ENCODE measurements around the gene MANSC1. TPM values are rescaled to one million over a fixed set of nuclear protein-coding genes. Genes with fewer than 3 reads are reported as not detected.

Gene MANSC1
- 4.2 and 4.3 TPM in 2 replicates for polyA plus RNA-seq (2013)

DNA sequence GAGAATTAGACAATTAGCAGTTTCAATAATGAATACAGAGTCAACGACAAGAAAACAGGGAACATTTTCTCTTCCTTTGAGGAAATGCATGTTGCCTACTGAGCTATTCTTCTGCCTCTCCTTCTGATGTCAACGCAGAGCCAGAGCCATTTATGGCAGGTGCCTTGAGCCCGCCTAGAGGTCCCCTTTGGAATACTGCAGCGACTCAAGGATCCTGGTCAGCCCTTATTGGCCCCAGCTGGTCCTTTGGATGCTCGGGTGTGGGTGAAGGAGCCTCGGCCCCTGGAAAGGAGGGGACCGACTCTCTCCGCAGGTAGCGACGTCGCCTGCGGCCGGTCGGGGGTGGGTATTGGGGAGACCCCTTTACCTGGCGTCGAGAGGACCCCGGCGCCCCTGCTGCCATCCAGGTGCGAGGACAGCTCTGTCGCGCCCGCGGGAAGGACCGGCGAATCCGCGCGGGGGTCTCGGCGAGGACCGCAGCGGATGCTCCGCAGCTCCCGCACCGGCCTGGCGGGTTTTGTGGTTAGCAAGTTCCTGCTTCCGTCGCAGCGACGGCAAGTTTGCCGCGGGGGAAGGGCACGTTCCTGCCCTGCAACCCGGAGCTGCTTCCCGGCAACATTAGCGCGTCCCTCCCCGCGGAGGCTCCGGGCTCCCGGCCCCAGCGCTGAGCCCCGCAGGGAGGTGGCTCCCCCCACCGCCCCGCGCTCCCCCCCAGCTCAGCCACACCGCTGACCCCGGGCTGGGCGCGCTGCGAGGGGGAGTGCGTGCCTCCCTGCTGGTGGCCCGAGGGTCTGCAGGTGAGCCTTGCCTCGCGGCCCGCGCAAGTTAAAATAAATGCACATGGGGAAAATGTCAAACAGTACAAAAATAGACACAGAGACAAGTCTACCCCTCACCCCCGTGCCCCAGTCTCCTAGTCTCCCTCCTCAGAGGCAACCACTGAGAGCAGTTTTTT lies at the start of gene MANSC1:
TSS of gene MANSC1 (minus strand) at position 532 of the 955 bp plus-strand sequence. CDS start 6,928 bp downstream, outside the sequence.
- peak within 1 kb of the TSS; percentile 82 for H3K4me3 ChIP-seq (ENCODE audit: low read depth, low read length)
- H3K27me3 ChIP-seq (ENCODE audit: insufficient read depth, low read length) = no peaks in the 10 kb centered on the region
- peak within 1 kb of the TSS; percentile 71 for H4K8ac ChIP-seq (ENCODE audit: low read depth, low read length)
- H3K9me3 ChIP-seq (ENCODE audit: insufficient read depth, low read depth, low read length) = peaks cover 2% of the 10 kb centered on the region
- no peaks in the 10 kb centered on the region for H3K79me2 ChIP-seq (ENCODE audit: control insufficient read depth, insufficient read depth, low read length, poor library complexity)
- H2AFZ ChIP-seq (ENCODE audit: insufficient read depth, low read length, poor library complexity) = peak within 1 kb of the TSS; percentile 27
- peak; percentile 17 to 63 for DNase-seq
- WGBS (ENCODE audit: extremely low coverage, insufficient coverage, insufficient read length) = no CpG with 5 or more reads among the region's 68 CpGs
- no peak within 1 kb of the TSS for H2BK5ac ChIP-seq (ENCODE audit: low read depth, low read length, poor library complexity)
- H2AK5ac ChIP-seq (ENCODE audit: low read length) = no peak within 1 kb of the TSS
- peak within 1 kb of the TSS; percentile 72 for H3K9ac ChIP-seq (ENCODE audit: low read length)
- peak within 1 kb of the TSS; percentile 28 for H3K18ac ChIP-seq (ENCODE audit: low read length)
- no peak within 1 kb of the TSS for H3K27ac ChIP-seq (ENCODE audit: low read depth, low read length)
- H4K12ac ChIP-seq (ENCODE audit: low read depth, low read length) = peak within 1 kb of the TSS; percentile 52
- H4K91ac ChIP-seq (ENCODE audit: low read depth, low read length) = peak within 1 kb of the TSS; percentile 52
- H3K36me3 ChIP-seq (ENCODE audit: control insufficient read depth in 1 of 2, insufficient read depth in 2 of 2, low read length in 2 of 2) = no peaks in the 10 kb centered on the region
- H3K4me2 ChIP-seq (ENCODE audit: low read length) = peak within 1 kb of the TSS; percentile 96
- H3K4ac ChIP-seq (ENCODE audit: low read depth, low read length) = no peak within 1 kb of the TSS
- H3K4me1 ChIP-seq (ENCODE audit: control insufficient read depth in 1 of 2, insufficient read depth in 2 of 2, low read length in 2 of 2) = no peaks in the 10 kb centered on the region
- H2BK12ac ChIP-seq (ENCODE audit: low read length) = no peak within 1 kb of the TSS
- H3K14ac ChIP-seq (ENCODE audit: low read length) = peak within 1 kb of the TSS; percentile 59
- H3K23ac ChIP-seq (ENCODE audit: low read length) = no peak within 1 kb of the TSS
- peaks cover 7% of the 10 kb centered on the region for H3K79me1 ChIP-seq (ENCODE audit: low read length)
- H2BK120ac ChIP-seq (ENCODE audit: insufficient read depth, low read length, poor library complexity) = peak within 1 kb of the TSS; percentile 37

DNA sequence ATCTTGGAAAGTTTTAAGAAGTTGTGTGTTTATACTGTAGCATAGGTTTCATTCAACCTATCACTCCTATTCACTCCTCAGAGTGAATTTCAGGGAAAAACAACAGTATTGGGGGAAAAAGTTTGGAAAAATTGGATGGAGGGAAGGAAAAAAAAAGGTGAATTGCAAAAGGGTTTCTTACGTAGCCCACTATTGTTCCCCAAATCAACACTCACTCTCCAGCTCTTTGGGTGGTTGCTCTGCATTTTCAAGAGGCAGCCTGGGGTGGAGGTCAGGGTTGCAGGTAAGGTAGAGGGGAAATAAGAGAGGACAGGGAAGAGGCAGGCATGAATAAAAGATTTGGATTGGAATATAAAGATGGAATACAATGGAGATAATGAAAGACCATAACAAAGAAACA lies 49.1 kb upstream of the MANSC1 start:
- no peaks in the 10 kb centered on the region for H3K79me1 ChIP-seq (ENCODE audit: low read length)
- H3K79me2 ChIP-seq (ENCODE audit: control insufficient read depth, insufficient read depth, low read length, poor library complexity) = no peaks in the 10 kb centered on the region
- H3K9ac ChIP-seq (ENCODE audit: low read length) = no peak overlapping the region

DNA sequence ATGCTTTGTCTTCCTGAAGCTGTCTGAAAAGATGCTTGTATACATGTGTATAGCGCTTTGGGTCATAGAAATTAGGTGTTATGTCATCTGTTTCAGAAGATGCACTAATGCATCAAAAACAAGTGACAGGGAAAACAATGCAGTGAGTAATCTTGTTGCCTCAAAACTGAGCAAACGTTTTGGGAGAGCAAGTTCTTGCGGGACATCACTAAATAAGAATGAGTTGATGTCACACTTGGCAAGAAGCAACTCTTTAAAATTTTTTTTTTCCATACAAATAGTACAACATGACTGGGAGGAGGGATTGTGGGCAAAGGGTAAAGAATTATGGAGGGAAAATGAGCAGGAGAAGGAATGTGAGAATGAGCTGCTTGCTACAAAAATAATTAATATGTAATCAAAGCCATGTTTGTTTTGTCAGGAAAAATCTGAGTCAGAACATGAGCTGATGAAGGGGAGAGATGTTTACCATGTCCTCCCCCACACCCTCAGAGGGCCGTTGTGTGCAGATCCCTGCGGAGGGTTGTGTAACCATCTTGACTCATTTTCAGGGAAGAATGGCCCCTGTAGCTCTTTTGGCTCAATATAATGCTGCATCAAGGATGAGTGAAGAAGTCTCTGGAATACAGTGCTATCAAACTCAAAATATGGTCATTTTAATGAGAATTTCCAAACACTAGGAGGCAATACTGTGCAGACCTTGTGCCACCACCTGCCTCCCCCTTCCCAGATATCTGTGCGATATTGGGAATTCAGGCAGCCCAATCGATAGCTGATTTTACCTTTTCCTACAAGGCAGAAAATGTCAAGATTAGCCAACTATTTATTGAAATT lies 48.2 kb upstream of the MANSC1 start:
- no peak overlapping the region for H4K12ac ChIP-seq (ENCODE audit: low read depth, low read length)
- H2BK12ac ChIP-seq (ENCODE audit: low read length) = no peak overlapping the region
- no peaks in the 10 kb centered on the region for H3K79me2 ChIP-seq (ENCODE audit: control insufficient read depth, insufficient read depth, low read length, poor library complexity)
- H3K9ac ChIP-seq (ENCODE audit: low read length) = no peak overlapping the region
- no peak overlapping the region for H2AFZ ChIP-seq (ENCODE audit: insufficient read depth, low read length, poor library complexity)
- H3K18ac ChIP-seq (ENCODE audit: low read length) = no peak overlapping the region
- H3K79me1 ChIP-seq (ENCODE audit: low read length) = no peaks in the 10 kb centered on the region
- H2BK5ac ChIP-seq (ENCODE audit: low read depth, low read length, poor library complexity) = no peak overlapping the region
- no peak overlapping the region for H3K23ac ChIP-seq (ENCODE audit: low read length)
- no peaks in the 10 kb centered on the region for H3K4me1 ChIP-seq (ENCODE audit: control insufficient read depth in 1 of 2, insufficient read depth in 2 of 2, low read length in 2 of 2)
- no peak overlapping the region for H2AK5ac ChIP-seq (ENCODE audit: low read length)
- no peak overlapping the region for H3K4me2 ChIP-seq (ENCODE audit: low read length)
- no peaks in the 10 kb centered on the region for H3K36me3 ChIP-seq (ENCODE audit: control insufficient read depth in 1 of 2, insufficient read depth in 2 of 2, low read length in 2 of 2)
- no peak overlapping the region for H3K27ac ChIP-seq (ENCODE audit: low read depth, low read length)
- no peak overlapping the region for H3K4me3 ChIP-seq (ENCODE audit: low read depth, low read length)
- no peak overlapping the region for H4K91ac ChIP-seq (ENCODE audit: low read depth, low read length)
- no peak overlapping the region for H4K8ac ChIP-seq (ENCODE audit: low read depth, low read length)
- no CpG with 5 or more reads among the region's 7 CpGs for WGBS (ENCODE audit: extremely low coverage, insufficient coverage, insufficient read length)
- H2BK120ac ChIP-seq (ENCODE audit: insufficient read depth, low read length, poor library complexity) = no peak overlapping the region
- no peaks in the 10 kb centered on the region for H3K9me3 ChIP-seq (ENCODE audit: insufficient read depth, low read depth, low read length)
- H3K4ac ChIP-seq (ENCODE audit: low read depth, low read length) = no peak overlapping the region
- H3K27me3 ChIP-seq (ENCODE audit: insufficient read depth, low read length) = no peaks in the 10 kb centered on the region
- DNase-seq = peak; percentile 66 to 91
- no peak overlapping the region for H3K14ac ChIP-seq (ENCODE audit: low read length)

More for the DNA sequence above, 49.1 kb upstream of the MANSC1 start:
- Histone ChIP-seq H2AFZ (ENCODE audit: insufficient read depth, low read length, poor library complexity) (no peak overlapping the region), H3K9me3 (ENCODE audit: insufficient read depth, low read depth, low read length) (no peaks in the 10 kb centered on the region), H2BK120ac (ENCODE audit: insufficient read depth, low read length, poor library complexity) (no peak overlapping the region), H2BK12ac (ENCODE audit: low read length) (no peak overlapping the region), H4K91ac (ENCODE audit: low read depth, low read length) (no peak overlapping the region), H3K27ac (ENCODE audit: low read depth, low read length) (no peak overlapping the region), H3K14ac (ENCODE audit: low read length) (no peak overlapping the region), H3K27me3 (ENCODE audit: insufficient read depth, low read length) (no peaks in the 10 kb centered on the region), H3K4me2 (ENCODE audit: low read length) (no peak overlapping the region), H3K23ac (ENCODE audit: low read length) (no peak overlapping the region), H4K12ac (ENCODE audit: low read depth, low read length) (no peak overlapping the region), H3K4ac (ENCODE audit: low read depth, low read length) (no peak overlapping the region), H3K36me3 (ENCODE audit: control insufficient read depth in 1 of 2, insufficient read depth in 2 of 2, low read length in 2 of 2) (no peaks in the 10 kb centered on the region), H2BK5ac (ENCODE audit: low read depth, low read length, poor library complexity) (no peak overlapping the region), H3K4me3 (ENCODE audit: low read depth, low read length) (no peak overlapping the region), H2AK5ac (ENCODE audit: low read length) (no peak overlapping the region), H4K8ac (ENCODE audit: low read depth, low read length) (no peak overlapping the region), H3K18ac (ENCODE audit: low read length) (no peak overlapping the region), H3K4me1 (ENCODE audit: control insufficient read depth in 1 of 2, insufficient read depth in 2 of 2, low read length in 2 of 2) (no peaks in the 10 kb centered on the region)
- no CpG with 5 or more reads among the region's 1 CpG for WGBS (ENCODE audit: extremely low coverage, insufficient coverage, insufficient read length)
- no peak for DNase-seq

GRCh38 chr12:12397184-12397583 lies 47.1 kb upstream of the MANSC1 start:
- H3K4me3 ChIP-seq (ENCODE audit: low read depth, low read length) = no peak overlapping the region
- H3K36me3 ChIP-seq (ENCODE audit: control insufficient read depth in 1 of 2, insufficient read depth in 2 of 2, low read length in 2 of 2) = no peaks in the 10 kb centered on the region
- no peak overlapping the region for H3K9ac ChIP-seq (ENCODE audit: low read length)
- H3K27me3 ChIP-seq (ENCODE audit: insufficient read depth, low read length) = no peaks in the 10 kb centered on the region
- no peak overlapping the region for H2AK5ac ChIP-seq (ENCODE audit: low read length)
- H4K91ac ChIP-seq (ENCODE audit: low read depth, low read length) = no peak overlapping the region
- no peaks in the 10 kb centered on the region for H3K9me3 ChIP-seq (ENCODE audit: insufficient read depth, low read depth, low read length)
- H3K23ac ChIP-seq (ENCODE audit: low read length) = no peak overlapping the region
- no peak overlapping the region for H2BK5ac ChIP-seq (ENCODE audit: low read depth, low read length, poor library complexity)
- H3K4me2 ChIP-seq (ENCODE audit: low read length) = no peak overlapping the region
- H2BK120ac ChIP-seq (ENCODE audit: insufficient read depth, low read length, poor library complexity) = no peak overlapping the region
- no CpG with 5 or more reads among the region's 5 CpGs for WGBS (ENCODE audit: extremely low coverage, insufficient coverage, insufficient read length)
- H3K4me1 ChIP-seq (ENCODE audit: control insufficient read depth in 1 of 2, insufficient read depth in 2 of 2, low read length in 2 of 2) = no peaks in the 10 kb centered on the region
- H2AFZ ChIP-seq (ENCODE audit: insufficient read depth, low read length, poor library complexity) = no peak overlapping the region
- no peak overlapping the region for H3K14ac ChIP-seq (ENCODE audit: low read length)
- peak in 1 of 2 donors; percentile 52 for DNase-seq
- no peak overlapping the region for H4K8ac ChIP-seq (ENCODE audit: low read depth, low read length)
- H4K12ac ChIP-seq (ENCODE audit: low read depth, low read length) = no peak overlapping the region
- no peak overlapping the region for H2BK12ac ChIP-seq (ENCODE audit: low read length)
- no peak overlapping the region for H3K4ac ChIP-seq (ENCODE audit: low read depth, low read length)
- H3K79me1 ChIP-seq (ENCODE audit: low read length) = no peaks in the 10 kb centered on the region
- no peak overlapping the region for H3K18ac ChIP-seq (ENCODE audit: low read length)
- no peaks in the 10 kb centered on the region for H3K79me2 ChIP-seq (ENCODE audit: control insufficient read depth, insufficient read depth, low read length, poor library complexity)
- H3K27ac ChIP-seq (ENCODE audit: low read depth, low read length) = no peak overlapping the region
